22Rv1 (cell line): ENCODE data around the gene CCDC13.

Experiments
- H3K27ac ChIP-seq: fragments of 450-650 bp; 2 replicates; pipeline ENCODE4 v1.5.1; 2017
- CTCF ChIP-seq: fragments of 450-650 bp; IDR thresholded peaks from 2 replicates; pipeline ENCODE4 v1.5.1; 2017; ENCODE audit warnings: mild to moderate bottlenecking
- ZFX ChIP-seq: fragments of 450-650 bp; IDR thresholded peaks from 2 replicates; pipeline ENCODE4 v1.6.1; 2017; ENCODE audit warnings: antibody characterized with exemption, borderline replicate concordance

Gene CCDC13

GRCh38 chr3:42725454-42725853, 47.6 kb downstream of the CCDC13 start:
- no peak overlapping the region for H3K27ac ChIP-seq
- TF ChIP-seq CTCF (no peak), ZFX (no peak)

GRCh38 chr3:42723219-42723618, 49.8 kb downstream of the CCDC13 start:
- TF ChIP-seq ZFX: no peak
- no peak for TF ChIP-seq CTCF

More at GRCh38 chr3:42723219-42723618, 49.8 kb downstream of the CCDC13 start:
- no peak overlapping the region for H3K27ac ChIP-seq
